ENCODE measurements around the gene EFNA1.
A peak's percentile ranks its signal among the peaks of the same experiment; 100 is the strongest.

EFNA1 gene

GRCh38 chr1:155170101-155170785 lies 42.6 kb downstream of the EFNA1 start:
- Histone ChIP-seq H3K36me3 (ENCODE audit: insufficient read depth, low read length) (no peaks in the 10 kb centered on the region), H3K79me2 (ENCODE audit: control insufficient read depth, insufficient read depth, low read length, unreplicated experiment) (peaks cover 23% of the 10 kb centered on the region), H3K4me3 (ENCODE audit: low read depth, low read length) (no peak overlapping the region), H3K27me3 (ENCODE audit: insufficient read depth, low read length) (no peaks in the 10 kb centered on the region), H3K27ac (ENCODE audit: low read depth, low read length) (no peak overlapping the region), H2AFZ (ENCODE audit: low read length, unreplicated experiment) (no peak overlapping the region), H3K4me1 (ENCODE audit: control insufficient read depth, insufficient read depth, low read length, unreplicated experiment) (peaks cover 6% of the 10 kb centered on the region)

GRCh38 chr1:155170806-155171205 lies 43.1 kb downstream of the EFNA1 start:
- Histone ChIP-seq H3K4me1 (ENCODE audit: control insufficient read depth, insufficient read depth, low read length, unreplicated experiment) (peaks cover 6% of the 10 kb centered on the region), H3K36me3 (ENCODE audit: insufficient read depth, low read length) (no peaks in the 10 kb centered on the region)

GRCh38 chr1:155171836-155172731 lies 44.4 kb downstream of the EFNA1 start:
- Histone ChIP-seq H3K36me3 (ENCODE audit: insufficient read depth, low read length) (no peaks in the 10 kb centered on the region), H3K79me2 (ENCODE audit: control insufficient read depth, insufficient read depth, low read length, unreplicated experiment) (peaks cover 23% of the 10 kb centered on the region), H3K4me3 (ENCODE audit: low read depth, low read length) (peak overlapping the region; percentile 83), H3K27me3 (ENCODE audit: insufficient read depth, low read length) (no peaks in the 10 kb centered on the region), H3K27ac (ENCODE audit: low read depth, low read length) (peak overlapping the region; percentile 71), H3K4me1 (ENCODE audit: control insufficient read depth, insufficient read depth, low read length, unreplicated experiment) (peaks cover 6% of the 10 kb centered on the region), H2AFZ (ENCODE audit: low read length, unreplicated experiment) (peak overlapping the region; percentile 36)

More at GRCh38 chr1:155170806-155171205, 43.1 kb downstream of the EFNA1 start:
- H3K27me3 ChIP-seq (ENCODE audit: insufficient read depth, low read length), result no peaks in the 10 kb centered on the region
- H3K27ac ChIP-seq (ENCODE audit: low read depth, low read length), result no peak overlapping the region
- H2AFZ ChIP-seq (ENCODE audit: low read length, unreplicated experiment), result no peak overlapping the region
- H3K4me3 ChIP-seq (ENCODE audit: low read depth, low read length), result no peak overlapping the region
- peaks cover 23% of the 10 kb centered on the region for H3K79me2 ChIP-seq (ENCODE audit: control insufficient read depth, insufficient read depth, low read length, unreplicated experiment)

- Histone ChIP-seq H3K79me2 (ENCODE audit: control insufficient read depth, insufficient read depth, low read length, unreplicated experiment) (peaks cover 23% of the 10 kb centered on the region), H3K27ac (ENCODE audit: low read depth, low read length) (peak within 1 kb of the TSS; percentile 71), H3K27me3 (ENCODE audit: insufficient read depth, low read length) (no peaks in the 10 kb centered on the region), H3K36me3 (ENCODE audit: insufficient read depth, low read length) (no peaks in the 10 kb centered on the region), H2AFZ (ENCODE audit: low read length, unreplicated experiment) (peak within 1 kb of the TSS; percentile 89), H3K4me1 (ENCODE audit: control insufficient read depth, insufficient read depth, low read length, unreplicated experiment) (peaks cover 6% of the 10 kb centered on the region), H3K4me3 (ENCODE audit: low read depth, low read length) (peak within 1 kb of the TSS; percentile 83)
These were observed 45.2 kb downstream of the EFNA1 start, which contains the start of gene KRTCAP2 for GRCh38 chr1:155172732-155173477. TSS of gene KRTCAP2 (minus strand) at chr1:155173304. CDS start at chr1:155173224, 80 bp downstream.

- Histone ChIP-seq H3K79me2 (ENCODE audit: control insufficient read depth, insufficient read depth, low read length, unreplicated experiment) (peaks cover 23% of the 10 kb centered on the region), H2AFZ (ENCODE audit: low read length, unreplicated experiment) (peak within 1 kb of the TSS; percentile 89), H3K27me3 (ENCODE audit: insufficient read depth, low read length) (no peaks in the 10 kb centered on the region), H3K4me1 (ENCODE audit: control insufficient read depth, insufficient read depth, low read length, unreplicated experiment) (peaks cover 6% of the 10 kb centered on the region), H3K4me3 (ENCODE audit: low read depth, low read length) (peak within 1 kb of the TSS; percentile 83), H3K27ac (ENCODE audit: low read depth, low read length) (peak within 1 kb of the TSS; percentile 71), H3K36me3 (ENCODE audit: insufficient read depth, low read length) (no peaks in the 10 kb centered on the region)
These were observed 46.0 kb downstream of the EFNA1 start, which contains the start of gene TRIM46 for GRCh38 chr1:155173478-155174323. TSS of gene TRIM46 (plus strand) at chr1:155173849. CDS start at chr1:155173967, 118 bp downstream.

GRCh38 chr1:155174324-155175280 lies 46.9 kb downstream of the EFNA1 start:
- Histone ChIP-seq H3K27ac (ENCODE audit: low read depth, low read length) (no peak overlapping the region), H3K79me2 (ENCODE audit: control insufficient read depth, insufficient read depth, low read length, unreplicated experiment) (peaks cover 23% of the 10 kb centered on the region), H3K4me3 (ENCODE audit: low read depth, low read length) (peak overlapping the region; percentile 83), H3K27me3 (ENCODE audit: insufficient read depth, low read length) (no peaks in the 10 kb centered on the region), H2AFZ (ENCODE audit: low read length, unreplicated experiment) (peak overlapping the region; percentile 89), H3K4me1 (ENCODE audit: control insufficient read depth, insufficient read depth, low read length, unreplicated experiment) (peaks cover 6% of the 10 kb centered on the region), H3K36me3 (ENCODE audit: insufficient read depth, low read length) (no peaks in the 10 kb centered on the region; the same call in 1 of the 2 replicates)

GRCh38 chr1:155175281-155175926 lies 47.7 kb downstream of the EFNA1 start:
- H3K27me3 ChIP-seq (ENCODE audit: insufficient read depth, low read length), result no peaks in the 10 kb centered on the region
- H3K4me1 ChIP-seq (ENCODE audit: control insufficient read depth, insufficient read depth, low read length, unreplicated experiment), result peaks cover 6% of the 10 kb centered on the region
- no peaks in the 10 kb centered on the region; the same call in 1 of the 2 replicates for H3K36me3 ChIP-seq (ENCODE audit: insufficient read depth, low read length)
- H3K27ac ChIP-seq (ENCODE audit: low read depth, low read length), result no peak overlapping the region
- H3K4me3 ChIP-seq (ENCODE audit: low read depth, low read length), result peak overlapping the region; percentile 83
- no peak overlapping the region for H2AFZ ChIP-seq (ENCODE audit: low read length, unreplicated experiment)
- H3K79me2 ChIP-seq (ENCODE audit: control insufficient read depth, insufficient read depth, low read length, unreplicated experiment), result peaks cover 23% of the 10 kb centered on the region

GRCh38 chr1:155175927-155176371 lies 48.3 kb downstream of the EFNA1 start:
- Histone ChIP-seq H3K4me1 (ENCODE audit: control insufficient read depth, insufficient read depth, low read length, unreplicated experiment) (peaks cover 6% of the 10 kb centered on the region), H2AFZ (ENCODE audit: low read length, unreplicated experiment) (no peak overlapping the region), H3K27me3 (ENCODE audit: insufficient read depth, low read length) (no peaks in the 10 kb centered on the region), H3K36me3 (ENCODE audit: insufficient read depth, low read length) (no peaks in the 10 kb centered on the region; the same call in 1 of the 2 replicates), H3K79me2 (ENCODE audit: control insufficient read depth, insufficient read depth, low read length, unreplicated experiment) (peaks cover 23% of the 10 kb centered on the region), H3K27ac (ENCODE audit: low read depth, low read length) (no peak overlapping the region), H3K4me3 (ENCODE audit: low read depth, low read length) (no peak overlapping the region)

Measured in ACC112 (cell line).